Keratinocyte (primary cell): Measurements from ENCODE around the gene TMEM204. TPM values are rescaled to one million over a fixed set of nuclear protein-coding genes. Genes with fewer than 3 reads are reported as not detected.

ENCODE experiments used
- DNase-seq: peaks from one replicate; pipeline ENCODE4 v3.0.0-alpha.2; 2011; ENCODE audit warnings: low read depth, missing footprints, low spot score
- FAIRE-seq: peaks from 2 replicates; lab custom pipeline; 2011; peaks lifted over from hg19 to GRCh38; lab: Jason Lieb, UNC
- H2AFZ ChIP-seq: 2 replicates; pipeline ENCODE4 v1.6.0; 2012; ENCODE audit warnings: low read length, control low read depth, inconsistent platforms; ENCODE audit not compliant: control insufficient read depth
- H3K27ac ChIP-seq: 2 replicates; pipeline ENCODE4 v1.5.1; 2011; ENCODE audit warnings: low read length; ENCODE audit not compliant: control insufficient read depth, insufficient read depth
- H3K27me3 ChIP-seq: 3 replicates; pipeline ENCODE4 v1.6.0; 2011; ENCODE audit warnings: low read length; ENCODE audit not compliant: control insufficient read depth, insufficient read depth; ENCODE audit errors: extremely low read depth
- H3K36me3 ChIP-seq, 2 experiments: 2 replicates in 1 of 2; 3 replicates in 1 of 2; pipeline ENCODE4 v1.5.1; 2011; ENCODE audit warnings: low read length in 2 of 2, mild to moderate bottlenecking in 1 of 2; ENCODE audit not compliant: control insufficient read depth in 2 of 2, insufficient read depth in 2 of 2; ENCODE audit errors: extremely low read depth in 1 of 2
- H3K4me1 ChIP-seq: 3 replicates; pipeline ENCODE4 v1.5.1; 2011; ENCODE audit warnings: low read length; ENCODE audit not compliant: control insufficient read depth, insufficient read depth; ENCODE audit errors: extremely low read depth
- H3K4me2 ChIP-seq: 3 replicates; pipeline ENCODE4 v1.6.0; 2011; ENCODE audit warnings: low read depth, low read length; ENCODE audit not compliant: control insufficient read depth, insufficient read depth; ENCODE audit errors: extremely low read depth
- H3K4me3 ChIP-seq, 3 experiments: fragments of 200-600 bp in 1 of 3; sonication (generic) in 1 of 3; 2 replicates in 2 of 3; 3 replicates in 1 of 3; pipeline ENCODE4 v1.5.1; 2011 to 2016; ENCODE audit warnings: low read length in 3 of 3, mild to moderate bottlenecking in 3 of 3, control low read depth in 2 of 3, inconsistent platforms in 1 of 3, low read depth in 1 of 3, mixed read lengths in 1 of 3, mixed run types in 1 of 3, moderate library complexity in 1 of 3; ENCODE audit not compliant: control insufficient read depth in 2 of 3, insufficient read depth in 2 of 3; ENCODE audit errors: extremely low read depth in 1 of 3
- H3K79me2 ChIP-seq: 2 replicates; pipeline ENCODE4 v1.6.0; 2012; ENCODE audit warnings: low read length; ENCODE audit not compliant: control insufficient read depth, insufficient read depth
- H3K9ac ChIP-seq: 3 replicates; pipeline ENCODE4 v1.6.0; 2011; ENCODE audit warnings: low read length; ENCODE audit not compliant: control insufficient read depth, insufficient read depth; ENCODE audit errors: extremely low read depth
- H3K9me1 ChIP-seq: 3 replicates; pipeline ENCODE4 v1.6.0; 2011; ENCODE audit warnings: low read length; ENCODE audit not compliant: control insufficient read depth, insufficient read depth; ENCODE audit errors: extremely low read depth
- H3K9me3 ChIP-seq: 2 replicates; pipeline ENCODE4 v1.5.1; 2012; ENCODE audit warnings: low read depth, low read length; ENCODE audit not compliant: control insufficient read depth
- H4K20me1 ChIP-seq: 3 replicates; pipeline ENCODE4 v1.6.0; 2011; ENCODE audit warnings: low read length; ENCODE audit not compliant: control insufficient read depth, insufficient read depth; ENCODE audit errors: extremely low read depth
- EZH2 ChIP-seq: IDR thresholded peaks from one replicate; pipeline ENCODE4 v1.6.1; 2012; ENCODE audit warnings: inconsistent platforms, mild to moderate bottlenecking, low read length, moderate library complexity
- dilution Hi-C: fragments of 300-500 bp; cut with MboI; formaldehyde crosslinking; loops from one replicate; pipeline ENCODE4 v1.7.0; 2020; ENCODE audit warnings: low sequenced_read_pairs; ENCODE audit not compliant: extremely low pct_ligation_motif_present
- polyA plus RNA-seq, 5 experiments: library from polyadenylated mRNA; depleted of rRNA in 3 of 5; stranded (reverse) in 3 of 5; stranded (forward) in 1 of 5; unstranded in 1 of 5; fragments of >200 nt; gene quantifications; 1 replicate in 1 of 5; 2 replicates in 3 of 5; 3 replicates in 1 of 5; pipeline versions ENCODE4 v1.2.1 to v1.2.3, GENCODE V29; 2011 to 2012; ENCODE audit warnings: missing spikeins in 2 of 5, low read depth in 1 of 5, low replicate concordance in 1 of 5
- TF ChIP-seq, protein P1 (sequence below), 3 experiments: IDR thresholded peaks in 1 of 3; conservative IDR thresholded peaks in 1 of 3; optimal IDR thresholded peaks in 1 of 3; 2 replicates in 2 of 3; 3 replicates in 1 of 3; pipeline versions ENCODE3 to v1.5.1; 2011; ENCODE audit warnings: low read length in 3 of 3, mild to moderate bottlenecking in 3 of 3, moderate library complexity in 2 of 3, control low read depth in 1 of 3, inconsistent platforms in 1 of 3; ENCODE audit not compliant: insufficient read depth in 2 of 3; ENCODE audit errors: extremely low read depth in 1 of 3

Gene TMEM204
- polyA plus RNA-seq, 1 donor (not counting 4 experiments of a cell fraction or from before 2014, with no cell fraction given), result 1.0 TPM

DNA sequence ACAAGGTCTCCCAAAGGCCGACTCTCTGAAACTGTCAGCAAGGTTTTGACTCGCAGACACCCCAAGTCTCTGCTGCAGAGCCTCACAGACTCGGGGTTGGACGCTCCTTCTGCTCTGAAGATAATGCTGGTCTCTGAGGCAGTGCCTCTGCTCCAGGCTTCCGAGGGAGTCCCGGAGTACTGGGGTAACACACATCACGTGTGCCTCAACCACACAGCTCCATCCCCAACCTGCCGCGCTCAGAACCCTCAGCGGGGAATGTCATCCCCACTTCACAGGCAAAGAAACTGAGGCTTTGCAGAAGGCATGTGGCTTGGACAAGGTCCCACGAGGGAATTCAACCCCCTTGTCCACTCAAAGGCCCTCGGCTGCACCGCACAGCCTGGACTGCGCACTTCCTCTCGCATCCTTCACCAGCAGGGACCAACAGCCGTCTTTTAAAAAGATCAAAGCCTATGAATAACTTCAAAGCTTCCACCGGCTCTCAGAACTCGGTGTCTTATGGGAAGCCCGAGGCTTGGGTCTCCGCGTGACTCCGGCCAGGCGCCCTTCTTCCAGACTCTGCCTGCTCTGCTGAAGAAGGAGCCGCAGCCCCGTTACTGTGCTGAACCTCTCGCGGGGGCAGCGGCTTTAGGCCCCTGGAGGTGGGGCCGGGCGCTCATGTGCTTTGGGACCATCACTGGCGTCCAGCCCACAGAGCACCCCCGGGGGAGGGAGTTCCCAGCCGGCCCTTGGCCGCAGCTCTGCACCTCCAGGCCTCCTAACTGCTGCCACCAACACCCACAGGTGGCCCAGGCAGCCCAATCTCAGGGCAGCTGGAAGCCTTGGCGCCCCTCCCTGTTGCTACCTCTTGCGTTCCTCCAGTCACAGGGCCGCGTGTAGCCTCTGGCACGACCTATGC, 2.2 kb downstream of the TMEM204 start:
- H2AFZ ChIP-seq, result no peak overlapping the region
- TF ChIP-seq, protein P1, sequence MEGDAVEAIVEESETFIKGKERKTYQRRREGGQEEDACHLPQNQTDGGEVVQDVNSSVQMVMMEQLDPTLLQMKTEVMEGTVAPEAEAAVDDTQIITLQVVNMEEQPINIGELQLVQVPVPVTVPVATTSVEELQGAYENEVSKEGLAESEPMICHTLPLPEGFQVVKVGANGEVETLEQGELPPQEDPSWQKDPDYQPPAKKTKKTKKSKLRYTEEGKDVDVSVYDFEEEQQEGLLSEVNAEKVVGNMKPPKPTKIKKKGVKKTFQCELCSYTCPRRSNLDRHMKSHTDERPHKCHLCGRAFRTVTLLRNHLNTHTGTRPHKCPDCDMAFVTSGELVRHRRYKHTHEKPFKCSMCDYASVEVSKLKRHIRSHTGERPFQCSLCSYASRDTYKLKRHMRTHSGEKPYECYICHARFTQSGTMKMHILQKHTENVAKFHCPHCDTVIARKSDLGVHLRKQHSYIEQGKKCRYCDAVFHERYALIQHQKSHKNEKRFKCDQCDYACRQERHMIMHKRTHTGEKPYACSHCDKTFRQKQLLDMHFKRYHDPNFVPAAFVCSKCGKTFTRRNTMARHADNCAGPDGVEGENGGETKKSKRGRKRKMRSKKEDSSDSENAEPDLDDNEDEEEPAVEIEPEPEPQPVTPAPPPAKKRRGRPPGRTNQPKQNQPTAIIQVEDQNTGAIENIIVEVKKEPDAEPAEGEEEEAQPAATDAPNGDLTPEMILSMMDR (optimal IDR thresholded peaks at IDR 0.05 in 1 of 3, IDR thresholded peaks at IDR 0.05 in 1 of 3, conservative IDR thresholded peaks at IDR 0.05 in 1 of 3; ENCODE audit: extremely low read depth in 1 of 3, insufficient read depth in 2 of 3, low read length in 3 of 3), result no peak
- TF ChIP-seq EZH2, result no peak
- FAIRE-seq, result no peak
- H3K36me3 ChIP-seq, result peaks cover 0 to 8% of the 10 kb centered on the region in 2 experiments
- dilution Hi-C loops, result no loop called here
- no peaks in the 10 kb centered on the region for H3K79me2 ChIP-seq
- peak overlapping the region in 1 of 3 experiments; percentile 1 for H3K4me3 ChIP-seq
- no peak overlapping the region for H3K9ac ChIP-seq
- no peaks in the 10 kb centered on the region for H3K27me3 ChIP-seq
- H4K20me1 ChIP-seq, result no peaks in the 10 kb centered on the region
- DNase-seq, result no peak
- no peaks in the 10 kb centered on the region for H3K9me1 ChIP-seq
- H3K27ac ChIP-seq, result no peak overlapping the region
- H3K9me3 ChIP-seq, result no peaks in the 10 kb centered on the region
- peak overlapping the region; percentile 64 for H3K4me2 ChIP-seq
- peaks cover 34% of the 10 kb centered on the region for H3K4me1 ChIP-seq

DNA sequence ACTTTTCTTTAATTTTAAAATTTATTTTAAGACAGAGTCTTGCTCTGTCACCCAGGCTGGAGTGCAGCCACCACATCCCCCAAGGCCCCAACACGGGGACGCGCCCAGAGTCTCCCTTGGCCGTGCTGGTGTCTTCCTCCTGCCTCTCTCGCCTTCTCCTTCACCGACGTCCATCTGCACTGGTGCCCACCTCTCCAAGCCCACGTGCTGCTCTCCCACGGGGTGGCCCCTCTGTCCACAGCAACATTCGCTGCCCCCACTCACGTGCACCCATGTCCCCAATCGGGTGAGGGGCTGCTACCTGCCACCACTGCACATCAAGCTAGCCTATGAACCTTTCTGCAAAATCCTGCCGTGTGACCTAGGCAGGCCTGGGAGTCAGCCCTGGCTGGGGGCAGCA, 3.1 kb downstream of the TMEM204 start:
- H3K9ac ChIP-seq, result no peak overlapping the region
- no peaks in the 10 kb centered on the region for H3K9me3 ChIP-seq
- H4K20me1 ChIP-seq, result no peaks in the 10 kb centered on the region
- no peak overlapping the region for H3K4me3 ChIP-seq
- H3K4me2 ChIP-seq, result no peak overlapping the region
- no peaks in the 10 kb centered on the region for H3K79me2 ChIP-seq
- no peaks in the 10 kb centered on the region for H3K27me3 ChIP-seq
- DNase-seq (no peak), FAIRE-seq (no peak)
- peaks cover 24% of the 10 kb centered on the region for H3K4me1 ChIP-seq
- dilution Hi-C loops, result no loop called here
- no peak for TF ChIP-seq EZH2
- TF ChIP-seq, protein P1 (optimal IDR thresholded peaks at IDR 0.05 in 1 of 3, IDR thresholded peaks at IDR 0.05 in 1 of 3, conservative IDR thresholded peaks at IDR 0.05 in 1 of 3; ENCODE audit: extremely low read depth in 1 of 3, insufficient read depth in 2 of 3, low read length in 3 of 3), result no peak
- no peaks in the 10 kb centered on the region for H3K9me1 ChIP-seq
- H3K36me3 ChIP-seq, result peaks cover 0 to 9% of the 10 kb centered on the region in 2 experiments
- no peak overlapping the region for H3K27ac ChIP-seq
- no peak overlapping the region for H2AFZ ChIP-seq
